Activated naive CD4-positive, alpha-beta T cell treated with anti-CD3 and anti-CD28 coated beads, Interleukin-2, amount 10 ng/mL, durations not matched to agents 7 days and 5 days (primary cell): ENCODE data around the gene MRPL27.
"Not testable (repeated sequence)": the region's sequence is repeated elsewhere in the genome, so short reads cannot be mapped to it uniquely, and the experiment has no call there.

ENCODE experiments used
- CTCF ChIA-PET: fragments of 350-600 bp; sonication (Branson Sonifier 250); formaldehyde crosslinking; loops from one replicate; lab custom pipeline; 2021; ENCODE audit warnings: antibody characterized with exemption; lab: Charles Lee
- DNase-seq: peaks from one replicate; pipeline ENCODE4 v3.0.0-alpha.2; 2020
- H3K27ac Mint-ChIP-seq: one replicate; pipeline ENCODE4 v1.8.0; 2021; ENCODE audit warnings: mild to moderate bottlenecking, moderate library complexity, mixed read lengths
- H3K27me3 Mint-ChIP-seq: one replicate; pipeline ENCODE4 v1.8.0; 2021; ENCODE audit warnings: mild to moderate bottlenecking, mixed read lengths
- H3K36me3 Mint-ChIP-seq: one replicate; pipeline ENCODE4 v1.8.0; 2021; ENCODE audit warnings: mixed read lengths
- H3K4me1 Mint-ChIP-seq: one replicate; pipeline ENCODE4 v1.8.0; 2021; ENCODE audit warnings: mixed read lengths
- H3K4me3 Mint-ChIP-seq: one replicate; pipeline ENCODE4 v1.8.0; 2021; ENCODE audit warnings: mild to moderate bottlenecking, moderate library complexity, mixed read lengths
- H3K9me3 Mint-ChIP-seq: one replicate; pipeline ENCODE4 v1.8.0; 2021; ENCODE audit warnings: mixed read lengths

Gene MRPL27

DNA sequence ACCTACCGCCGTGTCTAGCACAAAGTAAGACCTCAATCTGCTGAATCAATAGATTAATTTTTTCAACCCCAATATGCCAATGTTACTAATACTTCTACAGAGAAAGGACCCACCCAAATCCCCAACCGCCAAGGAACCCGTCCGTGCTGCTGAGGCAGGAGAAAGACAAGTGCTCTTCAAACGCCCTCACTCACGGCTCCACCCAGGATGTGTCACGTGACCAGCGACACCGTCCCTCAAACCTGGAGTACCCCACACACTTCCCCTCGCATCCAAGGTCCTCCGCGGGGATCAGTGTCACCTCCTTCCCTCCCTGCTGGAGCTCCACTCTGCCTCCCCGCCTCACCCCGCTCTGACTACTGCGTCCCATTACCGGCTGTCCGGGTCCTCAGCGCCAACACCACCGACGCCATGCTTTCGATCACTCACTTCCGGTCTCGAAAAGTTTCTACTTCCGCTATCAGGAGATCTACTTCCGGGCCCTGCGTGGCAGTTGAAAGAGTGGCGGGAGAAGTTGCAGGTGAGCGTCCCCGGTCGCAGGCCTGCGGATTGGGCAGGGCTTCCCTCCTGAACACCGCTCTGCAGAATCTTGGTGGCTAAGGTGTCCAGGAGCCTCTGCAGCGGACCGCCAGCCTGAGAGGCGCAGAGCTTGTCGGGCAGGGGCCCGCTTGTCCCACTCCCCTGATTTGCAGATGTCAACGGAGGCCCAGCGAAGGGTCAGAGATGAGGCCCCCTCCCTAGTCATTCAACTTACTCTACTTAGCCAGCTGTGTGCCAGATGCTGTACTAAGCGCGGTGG lies at the start of gene MRPL27, which contains the start of gene EME1:
Gene MRPL27, minus strand, starts transcription at position 427 of the 799 bp plus-strand sequence. Its CDS starts 14 bp downstream, at position 413.
Gene EME1, plus strand, starts transcription at position 472 of the 799 bp plus-strand sequence. CDS start 1,980 bp downstream, outside the sequence.
- H3K9me3 Mint-ChIP-seq: no peaks in the 10 kb centered on the region
- no peaks in the 10 kb centered on the region for H3K27me3 Mint-ChIP-seq
- peak; percentile 91 for DNase-seq
- H3K4me1 Mint-ChIP-seq: peaks cover 39% of the 10 kb centered on the region
- H3K27ac Mint-ChIP-seq: peak within 1 kb of the TSS; percentile 95
- peaks cover 53% of the 10 kb centered on the region for H3K36me3 Mint-ChIP-seq
- peak within 1 kb of the TSS; percentile 90 for H3K4me3 Mint-ChIP-seq
- CTCF ChIA-PET: interaction anchor here (2.1 to 3.3 kb wide), 2 partner anchors 11 to 25 kb away, joined by 10 to 27 read pairs; partner anchors contain the start of gene LRRC59

GRCh38 chr17:50422738-50423137 lies 49.8 kb upstream of the MRPL27 start:
- Mint-ChIP-seq H3K27me3 (peaks cover 11% of the 10 kb centered on the region), H3K27ac (peak overlapping the region; percentile 33), H3K9me3 (no peaks in the 10 kb centered on the region), H3K4me3 (no peak overlapping the region), H3K4me1 (peaks cover 47% of the 10 kb centered on the region), H3K36me3 (peaks cover 1% of the 10 kb centered on the region)
- CTCF ChIA-PET: interaction anchor here (3.1 kb wide), 1 partner anchor 25 kb away, joined by 12 read pairs; the partner anchor contains the start of gene LRRC59
- DNase-seq: no peak

GRCh38 chr17:50421308-50422051 lies 48.5 kb upstream of the MRPL27 start:
- CTCF ChIA-PET: interaction anchor here (1.3 to 3.1 kb wide), 2 partner anchors 10 to 24 kb away, joined by 5 to 12 read pairs; partner anchors contain the start of gene LRRC59
- Mint-ChIP-seq H3K4me3 (peak overlapping the region; percentile 57), H3K27me3 (peaks cover 16% of the 10 kb centered on the region), H3K4me1 (peaks cover 34% of the 10 kb centered on the region), H3K9me3 (no peaks in the 10 kb centered on the region), H3K36me3 (no peaks in the 10 kb centered on the region), H3K27ac (peak overlapping the region; percentile 90)
- peak; percentile 28 for DNase-seq

DNA sequence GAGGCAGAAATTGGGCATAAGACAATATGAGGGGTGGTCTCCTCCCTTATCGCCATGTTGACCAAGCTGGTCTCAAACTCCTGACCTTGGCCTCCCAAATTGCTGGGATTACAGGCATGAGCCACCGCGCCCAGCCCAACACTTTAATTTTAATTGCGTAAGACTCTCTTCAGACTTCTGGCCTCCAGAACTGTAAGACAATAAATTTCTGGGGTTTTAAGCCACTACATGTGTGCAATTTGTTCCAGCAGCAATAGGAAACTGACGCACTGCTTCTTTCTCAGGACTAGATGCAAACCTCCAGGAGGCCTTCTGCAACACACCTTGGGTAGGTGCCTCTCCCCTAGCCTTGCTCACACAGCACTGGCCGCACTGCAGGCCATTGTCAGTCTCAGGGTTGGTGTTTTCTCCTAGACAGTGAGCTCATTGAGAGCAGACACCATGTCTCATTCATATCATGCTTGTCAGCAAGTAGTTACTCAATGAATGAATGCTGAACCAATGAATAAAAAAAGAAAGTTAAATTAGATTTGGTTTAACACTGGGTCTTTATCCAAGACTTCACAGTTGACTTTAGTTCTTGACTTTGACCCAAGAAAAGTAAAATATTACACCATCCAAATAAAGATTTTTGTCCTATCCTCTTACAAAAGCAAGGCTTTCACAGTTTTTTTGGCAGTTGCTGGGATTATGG lies 47.6 kb upstream of the MRPL27 start:
- H3K4me1 Mint-ChIP-seq: peaks cover 31% of the 10 kb centered on the region
- H3K27ac Mint-ChIP-seq: peak overlapping the region; percentile 90
- CTCF ChIA-PET: interaction anchor here (3.1 kb wide), 1 partner anchor 23 kb away, joined by 12 read pairs; the partner anchor contains the start of gene LRRC59

GRCh38 chr17:50419577-50419976 lies 46.6 kb upstream of the MRPL27 start:
- Mint-ChIP-seq H3K4me1 (peaks cover 24% of the 10 kb centered on the region), H3K27me3 (peaks cover 19% of the 10 kb centered on the region)
- DNase-seq, H3K9me3 Mint-ChIP-seq, H3K4me3 Mint-ChIP-seq, H3K36me3 Mint-ChIP-seq, H3K27ac Mint-ChIP-seq: not testable (repeated sequence)
- CTCF ChIA-PET: interaction anchor here (3.1 kb wide), 1 partner anchor 22 kb away, joined by 12 read pairs; the partner anchor contains the start of gene LRRC59

More for the DNA sequence above, 47.6 kb upstream of the MRPL27 start:
- DNase-seq: no peak
- Mint-ChIP-seq H3K27me3 (peaks cover 19% of the 10 kb centered on the region), H3K9me3 (no peaks in the 10 kb centered on the region), H3K36me3 (no peaks in the 10 kb centered on the region), H3K4me3 (peak overlapping the region; percentile 57)

- H3K9me3 Mint-ChIP-seq: no peaks in the 10 kb centered on the region
- no peaks in the 10 kb centered on the region for H3K36me3 Mint-ChIP-seq
- H3K4me3 Mint-ChIP-seq: no peak overlapping the region
- DNase-seq: no peak
- H3K27me3 Mint-ChIP-seq: peaks cover 38% of the 10 kb centered on the region
- CTCF ChIA-PET: no interaction called here
- H3K27ac Mint-ChIP-seq: no peak overlapping the region
- peaks cover 2% of the 10 kb centered on the region for H3K4me1 Mint-ChIP-seq
Observed at GRCh38 chr17:50414808-50415207, 41.8 kb upstream of the MRPL27 start.

GRCh38 chr17:50412188-50412732 lies 39.3 kb upstream of the MRPL27 start:
- Mint-ChIP-seq H3K4me3 (no peak overlapping the region), H3K4me1 (no peaks in the 10 kb centered on the region), H3K27me3 (peaks cover 35% of the 10 kb centered on the region), H3K27ac (no peak overlapping the region), H3K9me3 (no peaks in the 10 kb centered on the region), H3K36me3 (no peaks in the 10 kb centered on the region)
- no peak for DNase-seq
- CTCF ChIA-PET: interaction anchor here (1.4 kb wide), 1 partner anchor 15 kb away, joined by 8 read pairs; the partner anchor contains the start of gene LRRC59

GRCh38 chr17:50407921-50408320 lies 34.9 kb upstream of the MRPL27 start:
- H3K4me3 Mint-ChIP-seq: no peak overlapping the region
- no peaks in the 10 kb centered on the region for H3K36me3 Mint-ChIP-seq
- peaks cover 53% of the 10 kb centered on the region for H3K27me3 Mint-ChIP-seq
- no peak overlapping the region for H3K27ac Mint-ChIP-seq
- CTCF ChIA-PET: interaction anchor here (2.8 kb wide), 1 partner anchor 11 kb away, joined by 13 read pairs; the partner anchor contains the start of gene LRRC59
- H3K4me1 Mint-ChIP-seq: no peaks in the 10 kb centered on the region
- no peaks in the 10 kb centered on the region for H3K9me3 Mint-ChIP-seq
- no peak for DNase-seq

DNA sequence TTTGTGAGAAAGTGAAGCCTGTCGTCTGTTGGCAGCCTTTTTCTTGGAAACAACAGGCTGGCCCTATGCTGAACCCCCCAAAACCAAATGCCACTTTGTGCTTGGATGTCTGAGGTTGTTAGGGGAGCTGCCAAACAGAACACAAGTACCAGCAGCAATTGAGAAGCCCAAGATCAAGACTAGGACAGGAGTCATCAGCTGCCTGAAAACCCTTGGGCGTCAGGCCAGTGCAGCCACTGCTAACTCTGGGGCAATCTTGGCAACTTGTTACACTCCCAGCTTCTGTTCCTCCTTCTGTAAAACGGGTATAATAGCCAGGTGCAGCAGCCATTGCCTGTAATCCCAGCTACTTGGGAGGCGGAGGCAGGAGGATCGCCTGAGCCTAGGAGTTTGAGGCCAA lies 33.6 kb upstream of the MRPL27 start:
- no peak for DNase-seq
- peaks cover 46% of the 10 kb centered on the region for H3K27me3 Mint-ChIP-seq
- no peak overlapping the region for H3K27ac Mint-ChIP-seq
- H3K4me3 Mint-ChIP-seq: no peak overlapping the region
- H3K4me1 Mint-ChIP-seq: no peaks in the 10 kb centered on the region
- H3K36me3 Mint-ChIP-seq: no peaks in the 10 kb centered on the region
- CTCF ChIA-PET: interaction anchor here (2.8 kb wide), 1 partner anchor 10 kb away, joined by 13 read pairs; the partner anchor contains the start of gene LRRC59
- H3K9me3 Mint-ChIP-seq: no peaks in the 10 kb centered on the region

- DNase-seq, H3K9me3 Mint-ChIP-seq, H3K4me3 Mint-ChIP-seq, H3K27ac Mint-ChIP-seq, H3K4me1 Mint-ChIP-seq, CTCF ChIA-PET, H3K36me3 Mint-ChIP-seq: not testable (repeated sequence)
- peaks cover 40% of the 10 kb centered on the region for H3K27me3 Mint-ChIP-seq
Observed at GRCh38 chr17:50405351-50405750, 32.4 kb upstream of the MRPL27 start.

DNA sequence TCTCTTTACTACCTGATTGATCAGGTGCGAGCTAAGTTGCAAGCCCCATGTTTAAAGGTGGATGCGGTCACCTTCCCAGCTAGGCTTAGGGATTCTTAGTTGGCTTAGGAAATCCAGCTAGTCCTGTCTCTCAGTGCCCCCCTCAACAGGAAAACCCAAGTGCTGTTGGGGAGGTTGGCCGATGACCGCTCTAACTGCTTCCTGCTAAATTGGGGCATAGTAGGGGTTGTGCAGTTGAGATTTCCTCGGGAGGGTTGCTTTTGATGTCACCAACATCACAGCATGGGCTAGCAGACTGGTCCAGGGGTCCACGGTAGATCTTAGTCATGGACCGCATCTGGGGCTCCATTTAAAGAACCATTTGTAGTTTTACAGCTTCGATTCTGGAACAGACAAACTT lies 26.6 kb upstream of the MRPL27 start:
- H3K27me3 Mint-ChIP-seq, DNase-seq, CTCF ChIA-PET, H3K27ac Mint-ChIP-seq, H3K4me3 Mint-ChIP-seq, H3K9me3 Mint-ChIP-seq, H3K36me3 Mint-ChIP-seq: not testable (repeated sequence)
- peaks cover 23% of the 10 kb centered on the region for H3K4me1 Mint-ChIP-seq

DNA sequence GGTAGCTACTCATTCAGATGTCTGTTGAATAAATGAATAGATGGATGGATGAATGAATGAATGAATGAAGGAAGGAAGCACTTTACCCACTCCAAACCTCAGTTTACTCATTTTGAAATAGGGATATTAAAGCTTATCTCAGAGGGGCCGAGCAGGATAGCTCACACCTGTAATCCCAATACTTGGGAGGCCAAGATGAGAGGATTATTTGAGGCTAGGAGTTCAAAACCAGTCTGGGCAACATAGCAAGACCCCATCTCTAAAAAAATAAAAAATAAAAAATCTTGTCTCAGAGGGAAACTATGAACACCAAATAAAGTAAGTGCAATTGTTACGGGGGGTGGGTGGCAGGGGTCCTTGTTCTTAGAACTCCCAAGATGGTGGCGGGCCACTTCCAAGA lies 25.7 kb upstream of the MRPL27 start:
- not testable (repeated sequence) for DNase-seq, H3K27ac Mint-ChIP-seq, H3K27me3 Mint-ChIP-seq, H3K9me3 Mint-ChIP-seq, H3K4me3 Mint-ChIP-seq
- H3K36me3 Mint-ChIP-seq: peaks cover 15% of the 10 kb centered on the region
- CTCF ChIA-PET: interaction anchor here (1.3 to 3.7 kb wide), 5 partner anchors 17 to 81 kb away, joined by 3 to 32 read pairs (median 10); partner anchors contain the start of genes EME1, MRPL27 and RSAD1
- peaks cover 27% of the 10 kb centered on the region for H3K4me1 Mint-ChIP-seq

DNA sequence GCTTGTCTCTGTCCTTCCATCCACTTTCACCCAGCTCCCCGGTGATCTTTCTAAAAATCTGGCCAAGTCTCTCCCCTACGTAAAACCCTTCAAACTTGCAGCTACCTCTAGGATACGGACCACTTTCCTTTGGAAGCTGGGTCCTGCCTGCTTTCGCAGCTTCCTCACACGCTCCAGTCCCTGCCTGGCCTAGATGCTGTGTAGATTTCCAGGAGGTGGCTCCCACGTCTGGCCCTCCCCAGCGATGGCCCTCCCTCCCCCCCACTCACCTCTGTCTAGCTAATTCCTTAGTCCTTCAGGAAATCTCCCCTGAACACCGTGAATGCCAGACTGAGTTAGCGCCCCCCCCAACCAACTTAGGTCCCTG lies 24.9 kb upstream of the MRPL27 start:
- CTCF ChIA-PET: interaction anchor here (0.9 to 3.7 kb wide), 25 partner anchors 9 to 123 kb away, joined by 3 to 32 read pairs (median 6); partner anchors contain the start of genes ACSF2, EME1, MRPL27 and RSAD1
- Mint-ChIP-seq H3K27me3 (no peaks in the 10 kb centered on the region), H3K4me1 (peaks cover 32% of the 10 kb centered on the region), H3K4me3 (peak overlapping the region; percentile 93), H3K9me3 (no peaks in the 10 kb centered on the region), H3K36me3 (peaks cover 22% of the 10 kb centered on the region), H3K27ac (peak overlapping the region; percentile 94)
- DNase-seq: no peak
